Breast epithelium (tissue), 3 donors: Measurements from ENCODE around the gene F2R.

Source experiments
- CTCF ChIP-seq, 3 donors: fragments of 450-650 bp; IDR thresholded peaks; one replicate each; pipeline ENCODE4 v1.5.1; 2016 to 2017; ENCODE audit warnings: antibody characterized with exemption in 3 of 3, mild to moderate bottlenecking in 3 of 3, moderate library complexity in 3 of 3
- POLR2A ChIP-seq: fragments of 450-650 bp; IDR thresholded peaks from one replicate; pipeline ENCODE4 v1.6.1; 2016; ENCODE audit warnings: antibody characterized with exemption, mild to moderate bottlenecking, moderate library complexity
- POLR2AphosphoS5 ChIP-seq, 3 donors: sonication (generic); formaldehyde crosslinking; IDR thresholded peaks; one replicate each; pipeline ENCODE4 v1.6.1; 2017; ENCODE audit warnings: antibody characterized with exemption in 3 of 3

DNA sequence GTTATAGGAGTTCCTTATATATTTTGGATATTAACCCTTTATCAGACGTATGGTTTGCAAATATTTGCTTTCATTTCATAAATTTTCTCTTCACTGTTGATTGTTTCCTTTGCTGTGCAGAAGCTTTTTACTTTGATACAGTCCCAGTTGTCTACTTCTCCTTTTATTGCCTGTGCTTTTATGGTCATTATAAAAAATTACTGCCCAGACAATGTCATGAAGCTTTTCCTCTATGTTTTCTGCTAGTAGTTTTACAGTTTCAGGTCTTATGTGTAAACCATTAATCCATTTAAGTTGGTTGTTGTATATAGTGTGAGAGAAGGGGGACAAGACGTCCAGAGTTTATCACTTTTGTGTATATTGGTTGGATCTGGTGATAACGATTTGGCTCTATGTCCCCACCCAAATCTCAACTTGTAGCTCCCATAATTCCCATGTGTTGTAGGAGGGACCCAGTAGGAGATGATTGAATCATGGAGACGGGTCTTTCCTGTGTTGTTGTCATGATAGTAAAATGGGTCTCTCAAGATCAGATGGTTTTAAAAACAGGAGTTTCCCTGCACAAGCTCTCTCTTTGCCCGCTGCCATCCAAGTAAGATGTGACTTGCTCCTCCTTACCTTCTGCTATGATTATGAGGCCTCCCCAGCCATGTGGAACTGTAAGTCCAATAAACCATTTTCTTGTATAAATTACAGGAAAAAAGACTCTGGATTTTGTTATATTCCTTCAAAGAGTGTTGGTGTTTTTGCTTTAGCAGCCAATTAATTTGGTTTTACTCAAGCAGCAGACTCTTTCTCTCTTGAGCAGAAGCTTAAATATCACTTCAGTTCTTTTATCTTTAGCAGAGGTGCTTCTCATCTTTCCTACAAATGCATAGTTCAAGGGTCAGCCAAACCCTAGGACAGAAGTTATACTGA lies 13.7 kb downstream of the F2R start:
- TF ChIP-seq POLR2A: no peak
- TF ChIP-seq CTCF (IDR thresholded peaks at IDR 0.05): no peak
- no peak for TF ChIP-seq POLR2AphosphoS5 (IDR thresholded peaks at IDR 0.05)
